ENCODE measurements around the gene MED16. TPM values are rescaled to one million over a fixed set of nuclear protein-coding genes. Genes with fewer than 3 reads are reported as not detected.
A peak's percentile ranks its signal among the peaks of the same experiment; 100 is the strongest.

The MED16 gene
- total and polyA plus RNA-seq, 2 of the 4 experiments (the other 2 are of a cell fraction), result 8.1 to 40.2 TPM

DNA sequence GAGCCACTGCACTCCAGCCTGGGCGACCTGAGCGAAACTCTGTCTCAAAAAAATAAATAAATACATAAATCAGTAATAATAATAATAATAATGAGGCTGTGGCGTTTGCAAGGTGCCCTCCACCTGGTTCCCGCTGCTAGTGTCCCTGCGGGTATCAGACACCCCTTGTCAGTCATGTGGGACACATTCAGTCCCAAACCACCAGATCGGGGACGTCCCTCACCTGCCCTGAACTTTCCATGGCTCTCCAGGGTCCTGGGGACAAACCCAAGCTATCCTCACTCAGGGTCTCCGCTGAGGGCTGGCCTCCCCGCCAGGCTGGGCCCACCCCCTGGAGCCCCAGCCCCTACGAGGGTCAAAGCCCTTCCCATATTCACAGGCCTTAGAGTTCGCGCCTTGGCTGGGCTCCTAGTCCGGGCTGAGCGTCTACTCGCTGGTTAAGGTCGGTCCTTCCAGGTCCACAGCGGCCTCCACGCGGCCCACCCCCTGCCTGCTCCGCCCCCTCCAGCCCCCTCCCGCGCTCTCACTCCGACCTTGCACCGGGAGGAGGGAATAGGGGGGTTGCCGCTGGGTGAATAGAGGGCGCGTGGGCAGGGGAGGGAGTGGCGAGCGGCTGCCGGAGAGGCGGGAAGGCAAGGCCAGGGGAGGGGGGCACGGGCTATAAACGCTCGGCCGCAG is 23.8 kb upstream of the MED16 start:
- Histone ChIP-seq H3K27me3 (ENCODE audit: control insufficient read depth, insufficient read depth, low read length) (peaks cover 38% of the 10 kb centered on the region), H4K5ac (ENCODE audit: low read depth, low read length) (no peak overlapping the region), H2BK20ac (ENCODE audit: low read depth, low read length) (no peak overlapping the region), H2BK5ac (ENCODE audit: low read depth, low read length, poor library complexity, severe bottlenecking) (no peak overlapping the region), H2AFZ (replicated peaks; ENCODE audit: low read length, poor library complexity) (no peak overlapping the region), H3K14ac (replicated peaks; ENCODE audit: low read depth, low read length) (no peak overlapping the region), H3K27ac (ENCODE audit: insufficient read depth, low read length) (no peak overlapping the region), H3K4me3 (ENCODE audit: insufficient read depth, low read depth, low read length) (no peak overlapping the region), H2BK15ac (ENCODE audit: low read depth, low read length) (no peak overlapping the region), H3K9me1 (ENCODE audit: insufficient read depth, low read length) (no peaks in the 10 kb centered on the region), H3K56ac (ENCODE audit: extremely low read depth, insufficient read depth, low read length) (no peak overlapping the region), H3K4me2 (ENCODE audit: low read depth, low read length) (no peak overlapping the region), H4K20me1 (ENCODE audit: insufficient read depth, low read length) (no peaks in the 10 kb centered on the region), H3K79me1 (ENCODE audit: low read depth in 1 of 2, low read length in 2 of 2) (peaks cover 0 to 7% of the 10 kb centered on the region in 2 experiments; a peak in 1 of 4 replicates), H2BK120ac (ENCODE audit: low read depth, low read length) (no peak overlapping the region), H4K91ac (ENCODE audit: insufficient read depth, low read depth, low read length) (no peak overlapping the region), H3K9ac (ENCODE audit: low read depth, low read length) (no peak overlapping the region), H3K4me1 (ENCODE audit: control insufficient read depth, insufficient read depth, low read length) (peaks cover 8% of the 10 kb centered on the region), H4K8ac (ENCODE audit: low read depth in 2 of 2, low read length in 2 of 2) (no peak overlapping the region), H3K36me3 (ENCODE audit: control insufficient read depth, insufficient read depth, low read length) (no peaks in the 10 kb centered on the region), H2AK5ac (ENCODE audit: low read depth, low read length) (no peak overlapping the region), H3K4ac (ENCODE audit: low read depth, low read length) (no peak overlapping the region), H3K18ac (ENCODE audit: low read depth, low read length) (no peak overlapping the region), H2AK9ac (replicated peaks; ENCODE audit: low read depth, low read length, poor library complexity) (peak overlapping the region; percentile 37), H3K23ac (ENCODE audit: low read depth, low read length) (no peak overlapping the region), H3K9me3 (ENCODE audit: control insufficient read depth, insufficient read depth, low read length) (no peaks in the 10 kb centered on the region)
- dilution Hi-C loops (cut with HindIII; ENCODE audit: low sequenced_read_pairs, unreplicated experiment) (no loop called here), intact Hi-C loops (cut with micrococcal nuclease) (no loop called here), in situ Hi-C loops (cut with MboI; ENCODE audit: low sequenced_read_pairs) (no loop called here)
- ChIA-PET CTCF (interaction anchor here (1.4 kb wide), 1 partner anchor 146 kb away, joined by 4 read pairs; no protein-coding TSS in a partner anchor), POLR2A (ENCODE audit: unreplicated experiment) (no interaction called here)
- 12% methylated on average over 9 of the region's 35 CpGs; no CpG with 5 or more reads in 1 of the 2 experiments for WGBS, 2 experiments (ENCODE audit: extremely low coverage in 2 of 2, insufficient read length in 1 of 2)
- DNase-seq, result no peak
- ATAC-seq (ENCODE audit: low read depth), result no peak
- no peak for TF ChIP-seq FOS (IDR thresholded peaks at IDR 0.05; ENCODE audit: low read depth, low read length)
- TF ChIP-seq RCOR1 (IDR thresholded peaks at IDR 0.05; ENCODE audit: insufficient replicate concordance, low read length), result no peak
- no peak for TF ChIP-seq BHLHE40 (IDR thresholded peaks at IDR 0.05; ENCODE audit: low read depth, low read length)
- no peak for TF ChIP-seq SMC3 (IDR thresholded peaks at IDR 0.05; ENCODE audit: low read depth, low read length)
- TF ChIP-seq NFE2L2 (IDR thresholded peaks at IDR 0.05; ENCODE audit: low read depth, low read length), result no peak
- no peak for TF ChIP-seq CEBPB (IDR thresholded peaks at IDR 0.05; ENCODE audit: low read depth, low read length)
- TF ChIP-seq MAFK (IDR thresholded peaks at IDR 0.05; ENCODE audit: low read depth, low read length), result no peak
- TF ChIP-seq RAD21 (IDR thresholded peaks at IDR 0.05; ENCODE audit: low read length), result no peak
- no peak for TF ChIP-seq USF2 (IDR thresholded peaks at IDR 0.05; ENCODE audit: low read depth, low read length)
- TF ChIP-seq RFX5 (IDR thresholded peaks at IDR 0.05; ENCODE audit: low read depth, low read length), result no peak
- TF ChIP-seq ELK1 (IDR thresholded peaks at IDR 0.05; ENCODE audit: borderline replicate concordance, low read depth, low read length), result no peak
- BruUV-seq (replicated peaks), result no TSS peak

Measured in IMR-90 (cell line).